Astrocyte (in vitro differentiated cells and primary cell): ENCODE measurements around the gene CPOX. TPM values are rescaled to one million over a fixed set of nuclear protein-coding genes. Genes with fewer than 3 reads are reported as not detected.

Experiments
- DNase-seq: peaks from one replicate; pipeline ENCODE4 v3.0.0-alpha.2; 2010; ENCODE audit warnings: low read depth
- FAIRE-seq: peaks from 2 replicates; lab custom pipeline; 2011; peaks lifted over from hg19 to GRCh38; lab: Jason Lieb, UNC
- H2AFZ ChIP-seq: 2 replicates; pipeline ENCODE4 v1.6.0; 2012; ENCODE audit warnings: low read depth, low read length, inconsistent platforms
- H3K27ac ChIP-seq: 2 replicates; pipeline ENCODE4 v1.5.1; 2011; ENCODE audit warnings: low read depth, low read length, inconsistent platforms
- H3K27me3 ChIP-seq: 2 replicates; pipeline ENCODE4 v1.6.0; 2011; ENCODE audit warnings: low read length, inconsistent platforms; ENCODE audit not compliant: insufficient read depth
- H3K36me3 ChIP-seq: 2 replicates; pipeline ENCODE4 v1.5.1; 2011; ENCODE audit warnings: low read length, inconsistent platforms; ENCODE audit not compliant: insufficient read depth
- H3K4me1 ChIP-seq: 2 replicates; pipeline ENCODE4 v1.5.1; 2011; ENCODE audit warnings: low read length, inconsistent platforms; ENCODE audit not compliant: insufficient read depth
- H3K4me2 ChIP-seq: 2 replicates; pipeline ENCODE4 v1.6.0; 2012; ENCODE audit warnings: low read length, inconsistent platforms
- H3K4me3 ChIP-seq: 2 replicates; pipeline ENCODE4 v1.5.1; 2011; ENCODE audit warnings: low read depth, mild to moderate bottlenecking, low read length, inconsistent platforms; ENCODE audit not compliant: insufficient read depth
- H3K79me2 ChIP-seq: 2 replicates; pipeline ENCODE4 v1.6.0; 2012; ENCODE audit warnings: mild to moderate bottlenecking, low read length, inconsistent platforms; ENCODE audit not compliant: insufficient read depth
- H3K9ac ChIP-seq: 2 replicates; pipeline ENCODE4 v1.6.0; 2012; ENCODE audit warnings: mild to moderate bottlenecking, low read length, inconsistent platforms
- H3K9me3 ChIP-seq: 2 replicates; pipeline ENCODE4 v1.5.1; 2012; ENCODE audit warnings: low read depth, mild to moderate bottlenecking, low read length, inconsistent platforms; ENCODE audit not compliant: insufficient read depth
- H4K20me1 ChIP-seq: 2 replicates; pipeline ENCODE4 v1.6.0; 2012; ENCODE audit warnings: low read length, inconsistent platforms; ENCODE audit not compliant: insufficient read depth
- H3K27ac Mint-ChIP-seq: one replicate; pipeline ENCODE4 v1.8.0; 2021; ENCODE audit warnings: mild to moderate bottlenecking, mixed read lengths; ENCODE audit not compliant: unreplicated experiment
- H3K27me3 Mint-ChIP-seq: one replicate; pipeline ENCODE4 v1.8.0; 2021; ENCODE audit warnings: low read depth, mixed read lengths; ENCODE audit not compliant: unreplicated experiment
- H3K36me3 Mint-ChIP-seq: one replicate; pipeline ENCODE4 v1.8.0; 2021; ENCODE audit warnings: low read depth, mixed read lengths; ENCODE audit not compliant: unreplicated experiment
- H3K4me1 Mint-ChIP-seq: one replicate; pipeline ENCODE4 v1.8.0; 2021; ENCODE audit warnings: low read depth, mixed read lengths; ENCODE audit not compliant: unreplicated experiment
- H3K4me3 Mint-ChIP-seq: one replicate; pipeline ENCODE4 v1.8.0; 2021; ENCODE audit warnings: mild to moderate bottlenecking, moderate library complexity, mixed read lengths; ENCODE audit not compliant: unreplicated experiment
- H3K9me3 Mint-ChIP-seq: one replicate; pipeline ENCODE4 v1.8.0; 2021; ENCODE audit warnings: mild to moderate bottlenecking, mixed read lengths; ENCODE audit not compliant: unreplicated experiment
- EZH2 ChIP-seq: IDR thresholded peaks from 2 replicates; pipeline ENCODE4 v1.6.1; 2012; ENCODE audit warnings: mild to moderate bottlenecking, low read length, inconsistent platforms; ENCODE audit not compliant: insufficient read depth
- total RNA-seq: library from RNA; stranded (reverse); gene quantifications from 2 replicates; pipeline ENCODE4 v1.2.1, GENCODE V29; 2021
- TF ChIP-seq, protein P1 (sequence below): IDR thresholded peaks from 2 replicates; pipeline ENCODE4 v1.5.1; 2011; ENCODE audit warnings: low read depth, mild to moderate bottlenecking, inconsistent platforms, low read length, moderate library complexity; ENCODE audit not compliant: insufficient read depth

CPOX gene
- total RNA-seq, 1 donor from 2014 or later = 23.7 TPM

- H3K27me3 Mint-ChIP-seq = no peaks in the 10 kb centered on the region
- no peak overlapping the region for H3K9ac ChIP-seq
- H3K27ac Mint-ChIP-seq = no peak overlapping the region
- peaks cover 9% of the 10 kb centered on the region for H4K20me1 ChIP-seq
- H3K9me3 Mint-ChIP-seq = no peaks in the 10 kb centered on the region
- no peak overlapping the region for H3K27ac ChIP-seq
- peaks cover 14% of the 10 kb centered on the region for H3K79me2 ChIP-seq
- no peaks in the 10 kb centered on the region for H3K9me3 ChIP-seq
- TF ChIP-seq EZH2 = no peak
- TF ChIP-seq, protein P1, sequence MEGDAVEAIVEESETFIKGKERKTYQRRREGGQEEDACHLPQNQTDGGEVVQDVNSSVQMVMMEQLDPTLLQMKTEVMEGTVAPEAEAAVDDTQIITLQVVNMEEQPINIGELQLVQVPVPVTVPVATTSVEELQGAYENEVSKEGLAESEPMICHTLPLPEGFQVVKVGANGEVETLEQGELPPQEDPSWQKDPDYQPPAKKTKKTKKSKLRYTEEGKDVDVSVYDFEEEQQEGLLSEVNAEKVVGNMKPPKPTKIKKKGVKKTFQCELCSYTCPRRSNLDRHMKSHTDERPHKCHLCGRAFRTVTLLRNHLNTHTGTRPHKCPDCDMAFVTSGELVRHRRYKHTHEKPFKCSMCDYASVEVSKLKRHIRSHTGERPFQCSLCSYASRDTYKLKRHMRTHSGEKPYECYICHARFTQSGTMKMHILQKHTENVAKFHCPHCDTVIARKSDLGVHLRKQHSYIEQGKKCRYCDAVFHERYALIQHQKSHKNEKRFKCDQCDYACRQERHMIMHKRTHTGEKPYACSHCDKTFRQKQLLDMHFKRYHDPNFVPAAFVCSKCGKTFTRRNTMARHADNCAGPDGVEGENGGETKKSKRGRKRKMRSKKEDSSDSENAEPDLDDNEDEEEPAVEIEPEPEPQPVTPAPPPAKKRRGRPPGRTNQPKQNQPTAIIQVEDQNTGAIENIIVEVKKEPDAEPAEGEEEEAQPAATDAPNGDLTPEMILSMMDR = no peak
- H3K36me3 Mint-ChIP-seq = peaks cover 8% of the 10 kb centered on the region
- no peak for FAIRE-seq
- no peak overlapping the region for H3K4me3 Mint-ChIP-seq
- H3K36me3 ChIP-seq = peaks cover 6% of the 10 kb centered on the region
- no peaks in the 10 kb centered on the region for H3K27me3 ChIP-seq
- peaks cover 7% of the 10 kb centered on the region for H3K4me1 ChIP-seq
- no peak overlapping the region for H3K4me2 ChIP-seq
- no peak overlapping the region for H2AFZ ChIP-seq
- no peak for DNase-seq
- H3K4me1 Mint-ChIP-seq = peaks cover 25% of the 10 kb centered on the region
- no peak overlapping the region for H3K4me3 ChIP-seq
Observed at GRCh38 chr3:98589331-98590036, 3.9 kb downstream of the CPOX start.

GRCh38 chr3:98588065-98588464, 5.3 kb downstream of the CPOX start:
- no peak overlapping the region for H3K4me2 ChIP-seq
- H3K36me3 Mint-ChIP-seq = peaks cover 8% of the 10 kb centered on the region

More at GRCh38 chr3:98588065-98588464, 5.3 kb downstream of the CPOX start:
- Mint-ChIP-seq H3K27ac (no peak overlapping the region), H3K9me3 (no peaks in the 10 kb centered on the region), H3K27me3 (no peaks in the 10 kb centered on the region), H3K4me1 (peaks cover 27% of the 10 kb centered on the region), H3K4me3 (no peak overlapping the region)
- no peak overlapping the region for H3K27ac ChIP-seq
- TF ChIP-seq, protein P1 = peak; percentile 20
- no peak for TF ChIP-seq EZH2
- H3K9me3 ChIP-seq = no peaks in the 10 kb centered on the region
- peaks cover 6% of the 10 kb centered on the region for H3K36me3 ChIP-seq
- H3K79me2 ChIP-seq = peaks cover 15% of the 10 kb centered on the region
- H3K9ac ChIP-seq = no peak overlapping the region
- no peaks in the 10 kb centered on the region for H3K27me3 ChIP-seq
- H2AFZ ChIP-seq = no peak overlapping the region
- no peak for DNase-seq
- H4K20me1 ChIP-seq = peaks cover 9% of the 10 kb centered on the region
- no peak for FAIRE-seq
- H3K4me1 ChIP-seq = peaks cover 7% of the 10 kb centered on the region
- no peak overlapping the region for H3K4me3 ChIP-seq
